Nephron (organoid): ENCODE data around the gene PIAS2.

Experiments used
- H3K27ac Mint-ChIP-seq, 3 experiments: 2 replicates each; pipeline ENCODE4 v1.8.0; 2020; ENCODE audit warnings: mixed read lengths in 3 of 3, mild to moderate bottlenecking in 2 of 3, moderate library complexity in 1 of 3
- H3K27me3 Mint-ChIP-seq: 2 replicates; pipeline ENCODE4 v1.8.0; 2021; ENCODE audit warnings: low read depth, mild to moderate bottlenecking, moderate library complexity, mixed read lengths
- H3K36me3 Mint-ChIP-seq: 2 replicates; pipeline ENCODE4 v1.8.0; 2020; ENCODE audit warnings: low read depth, mixed read lengths
- H3K4me1 Mint-ChIP-seq: 2 replicates; pipeline ENCODE4 v1.8.0; 2020; ENCODE audit warnings: mixed read lengths
- H3K4me3 Mint-ChIP-seq, 3 experiments: 2 replicates each; pipeline ENCODE4 v1.8.0; 2020; ENCODE audit warnings: mild to moderate bottlenecking in 3 of 3, mixed read lengths in 3 of 3, moderate library complexity in 2 of 3
- H3K9me3 Mint-ChIP-seq: 2 replicates; pipeline ENCODE4 v1.8.0; 2020; ENCODE audit warnings: mixed read lengths
- CTCF ChIP-seq, 3 experiments: fragments of 200-600 bp; sonication (generic); IDR thresholded peaks; one replicate each; pipeline ENCODE4 v1.5.0; 2021; ENCODE audit warnings: antibody characterized with exemption in 3 of 3; ENCODE audit not compliant: unreplicated experiment in 3 of 3

The PIAS2 gene

GRCh38 chr18:46794607-46795006 lies 122.7 kb downstream of the PIAS2 start:
- Mint-ChIP-seq H3K9me3 (no peaks in the 10 kb centered on the region), H3K27me3 (no peaks in the 10 kb centered on the region), H3K36me3 (no peaks in the 10 kb centered on the region), H3K27ac (no peak overlapping the region), H3K4me3 (no peak overlapping the region), H3K4me1 (no peaks in the 10 kb centered on the region)
- no peak for TF ChIP-seq CTCF (IDR thresholded peaks at IDR 0.05; ENCODE audit: unreplicated experiment in 3 of 3)

- Mint-ChIP-seq H3K27me3 (no peaks in the 10 kb centered on the region), H3K9me3 (no peaks in the 10 kb centered on the region), H3K4me3 (no peak overlapping the region), H3K4me1 (no peaks in the 10 kb centered on the region), H3K36me3 (no peaks in the 10 kb centered on the region), H3K27ac (no peak overlapping the region)
- TF ChIP-seq CTCF (IDR thresholded peaks at IDR 0.05; ENCODE audit: unreplicated experiment in 3 of 3) = no peak
Measured at GRCh38 chr18:46793565-46793964, 123.7 kb downstream of the PIAS2 start.

- no peak for TF ChIP-seq CTCF (IDR thresholded peaks at IDR 0.05; ENCODE audit: unreplicated experiment in 3 of 3)
- H3K4me3 Mint-ChIP-seq = no peak overlapping the region
- no peaks in the 10 kb centered on the region for H3K4me1 Mint-ChIP-seq
- H3K27ac Mint-ChIP-seq = no peak overlapping the region
- no peaks in the 10 kb centered on the region for H3K27me3 Mint-ChIP-seq
- H3K36me3 Mint-ChIP-seq = peaks cover 8% of the 10 kb centered on the region
- peaks cover 16% of the 10 kb centered on the region for H3K9me3 Mint-ChIP-seq
Measured at GRCh38 chr18:46789088-46789487, 128.2 kb downstream of the PIAS2 start.

- Mint-ChIP-seq H3K4me1 (no peaks in the 10 kb centered on the region), H3K4me3 (no peak overlapping the region), H3K36me3 (peaks cover 8% of the 10 kb centered on the region), H3K27me3 (no peaks in the 10 kb centered on the region), H3K9me3 (peaks cover 16% of the 10 kb centered on the region), H3K27ac (no peak overlapping the region)
- TF ChIP-seq CTCF (IDR thresholded peaks at IDR 0.05; ENCODE audit: unreplicated experiment in 3 of 3) = no peak
Measured at GRCh38 chr18:46787674-46788073, 129.6 kb downstream of the PIAS2 start.

GRCh38 chr18:46772357-46772756 lies 144.9 kb downstream of the PIAS2 start:
- H3K27ac Mint-ChIP-seq = peak overlapping the region; percentile 9 to 30 (median 11)
- H3K4me1 Mint-ChIP-seq = peaks cover 24% of the 10 kb centered on the region
- TF ChIP-seq CTCF (IDR thresholded peaks at IDR 0.05; ENCODE audit: unreplicated experiment in 3 of 3) = no peak
- H3K36me3 Mint-ChIP-seq = no peaks in the 10 kb centered on the region
- peaks cover 1% of the 10 kb centered on the region for H3K9me3 Mint-ChIP-seq
- H3K4me3 Mint-ChIP-seq = no peak overlapping the region
- H3K27me3 Mint-ChIP-seq = no peaks in the 10 kb centered on the region

- H3K27ac Mint-ChIP-seq = peak overlapping the region; percentile 6 to 30 (median 9)
- no peaks in the 10 kb centered on the region for H3K36me3 Mint-ChIP-seq
- TF ChIP-seq CTCF (IDR thresholded peaks at IDR 0.05; ENCODE audit: unreplicated experiment in 3 of 3) = no peak
- no peak overlapping the region for H3K4me3 Mint-ChIP-seq
- no peaks in the 10 kb centered on the region for H3K27me3 Mint-ChIP-seq
- no peaks in the 10 kb centered on the region for H3K9me3 Mint-ChIP-seq
- peaks cover 24% of the 10 kb centered on the region for H3K4me1 Mint-ChIP-seq
Measured at GRCh38 chr18:46771141-46771540, 146.2 kb downstream of the PIAS2 start.
